SK-N-SH (cell line): ENCODE measurements around the gene MRC1. TPM values are rescaled to one million over a fixed set of nuclear protein-coding genes. Genes with fewer than 3 reads are reported as not detected.

Experiments
- CTCF ChIA-PET: fragments of 300-600, 350-600 bp; formaldehyde crosslinking; extraction: SDS; loops from one replicate; lab custom pipeline; 2021; lab: Yijun Ruan, JAX
- POLR2A ChIA-PET: fragments of 350-600 bp; sonication (Branson Sonifier 250); formaldehyde crosslinking; extraction: SDS; loops from one replicate; lab custom pipeline; 2020; ENCODE audit warnings: antibody characterized with exemption, inconsistent platforms; lab: Yijun Ruan, JAX
- DNase-seq: peaks from one replicate; pipeline ENCODE4 v3.0.0; 2012
- H2AFZ ChIP-seq: fragments of 200-600 bp; sonication (generic); 2 replicates; pipeline ENCODE4 v1.8.1; 2016; ENCODE audit warnings: antibody characterized with exemption, mild to moderate bottlenecking, low read depth
- H3F3A ChIP-seq: fragments of 200-600 bp; sonication (generic); replicated peaks from 2 replicates; pipeline ENCODE3; 2016; ENCODE audit warnings: antibody characterized with exemption, mild to moderate bottlenecking; ENCODE audit not compliant: insufficient read depth
- H3K27ac ChIP-seq, 2 experiments: fragments of 200-500 bp in 1 of 2; fragments of 200-600 bp in 1 of 2; sonication (Bioruptor generic) in 1 of 2; sonication (generic), shearing (Covaris generic) in 1 of 2; 2 replicates each; pipeline versions ENCODE4 v1.5.1 to v1.6.1; 2014 to 2016; ENCODE audit warnings: low read depth in 2 of 2, inconsistent platforms in 1 of 2, low read length in 1 of 2, mild to moderate bottlenecking in 1 of 2, mixed read lengths in 1 of 2
- H3K27me3 ChIP-seq: fragments of 200-600 bp; sonication (generic), shearing (Covaris generic); 2 replicates; pipeline ENCODE4 v1.6.1; 2016; ENCODE audit warnings: mixed run types; ENCODE audit not compliant: insufficient read depth
- H3K36me3 ChIP-seq, 2 experiments: fragments of 200-500 bp in 1 of 2; fragments of 200-600 bp in 1 of 2; sonication (Bioruptor generic) in 1 of 2; sonication (generic) in 1 of 2; replicated peaks in 1 of 2; 2 replicates each; pipeline versions ENCODE3 to v1.5.1; 2014 to 2016; ENCODE audit warnings: low read length in 1 of 2, mild to moderate bottlenecking in 1 of 2; ENCODE audit not compliant: insufficient read depth in 2 of 2, control insufficient read depth in 1 of 2
- H3K4me1 ChIP-seq, 2 experiments: fragments of 200-500 bp in 1 of 2; fragments of 200-600 bp in 1 of 2; sonication (Bioruptor generic) in 1 of 2; sonication (generic), shearing (Covaris generic) in 1 of 2; 2 replicates each; pipeline versions ENCODE4 v1.5.1 to v1.6.1; 2014 to 2016; ENCODE audit warnings: low read depth in 1 of 2, low read length in 1 of 2, mixed run types in 1 of 2; ENCODE audit not compliant: insufficient read depth in 2 of 2, control insufficient read depth in 1 of 2
- H3K4me2 ChIP-seq: fragments of 200-600 bp; sonication (generic), shearing (Covaris generic); 2 replicates; pipeline ENCODE4 v1.6.1; 2017; ENCODE audit warnings: mixed run types
- H3K4me3 ChIP-seq, 2 experiments: fragments of 200-500 bp in 1 of 2; fragments of 200-600 bp in 1 of 2; sonication (Bioruptor generic) in 1 of 2; sonication (generic), shearing (Covaris generic) in 1 of 2; 2 replicates each; pipeline versions ENCODE4 v1.5.1 to v1.8.1; 2014 to 2016; ENCODE audit warnings: low read depth in 2 of 2, inconsistent platforms in 1 of 2, low read length in 1 of 2, mild to moderate bottlenecking in 1 of 2, mixed read lengths in 1 of 2, moderate library complexity in 1 of 2
- H3K79me2 ChIP-seq: fragments of 200-600 bp; sonication (generic); 2 replicates; pipeline ENCODE4 v1.8.1; 2017; ENCODE audit warnings: mild to moderate bottlenecking; ENCODE audit not compliant: insufficient read depth
- H3K9ac ChIP-seq: fragments of 200-600 bp; sonication (generic); 2 replicates; pipeline ENCODE4 v1.6.1; 2017; ENCODE audit warnings: mixed run types
- H3K9me2 ChIP-seq: fragments of 200-600 bp; sonication (generic); 2 replicates; pipeline ENCODE4 v1.6.1; 2017; ENCODE audit warnings: mixed run types
- H3K9me3 ChIP-seq: fragments of 200-600 bp; sonication (generic); 2 replicates; pipeline ENCODE4 v1.6.1; 2017; ENCODE audit warnings: mixed run types, mild to moderate bottlenecking, moderate library complexity
- H4K20me1 ChIP-seq: fragments of 200-600 bp; sonication (generic); 2 replicates; pipeline ENCODE4 v1.6.1; 2017; ENCODE audit warnings: mild to moderate bottlenecking, mixed run types; ENCODE audit not compliant: insufficient read depth
- CTCF ChIP-seq: fragments of 200-600 bp; sonication (generic); IDR thresholded peaks from 2 replicates; pipeline ENCODE4 v1.6.1; 2017; ENCODE audit warnings: antibody characterized with exemption, mild to moderate bottlenecking, moderate library complexity
- ELF1 ChIP-seq: IDR thresholded peaks from 2 replicates; pipeline ENCODE4 v1.4.0; 2012
- FOSL2 ChIP-seq: IDR thresholded peaks from 2 replicates; pipeline ENCODE4 v1.4.0; 2012; ENCODE audit warnings: low read depth, mild to moderate bottlenecking, moderate library complexity, borderline replicate concordance
- FOXJ3 ChIP-seq: sonication (generic); formaldehyde crosslinking; IDR thresholded peaks from 2 replicates; pipeline ENCODE4 v1.5.1; 2020; ENCODE audit warnings: mild to moderate bottlenecking, missing genetic modification reagents
- GABPA ChIP-seq: IDR thresholded peaks from 2 replicates; pipeline ENCODE4 v1.4.0; 2012; ENCODE audit warnings: low read depth, mild to moderate bottlenecking
- NFIC ChIP-seq: IDR thresholded peaks from 2 replicates; pipeline ENCODE4 v1.4.0; 2012; ENCODE audit warnings: borderline replicate concordance
- NRF1 ChIP-seq: IDR thresholded peaks from 2 replicates; pipeline ENCODE4 v1.6.1; 2012; ENCODE audit warnings: low read depth, mild to moderate bottlenecking, low read length
- PBX3 ChIP-seq: IDR thresholded peaks from 2 replicates; pipeline ENCODE4; 2012
- REST ChIP-seq: IDR thresholded peaks from 2 replicates; pipeline ENCODE4 v1.6.1; 2012; ENCODE audit warnings: mild to moderate bottlenecking, low read depth, low read length, moderate library complexity
- USF1 ChIP-seq: IDR thresholded peaks from 2 replicates; pipeline ENCODE4 v1.4.0; 2012; ENCODE audit warnings: low read depth, borderline replicate concordance
- WGBS: methylation state at CpG from one replicate; pipeline ENCODE4 v1.1.6; 2017; ENCODE audit warnings: low lambda C conversion rate; 5-methylcytosine and 5-hydroxymethylcytosine counted together
- polyA plus RNA-seq, 3 experiments: library from polyadenylated mRNA; depleted of rRNA; stranded (reverse); fragments of >200 nt; gene quantifications; 2 replicates each; pipeline ENCODE4 v1.2.3, GENCODE V29; 2012

MRC1 gene
- polyA plus RNA-seq, 1 of the 3 experiments (the other 2 are of a cell fraction), result not detected

- Histone ChIP-seq H4K20me1 (no peaks in the 10 kb centered on the region), H3K79me2 (no peaks in the 10 kb centered on the region), H3F3A (peaks cover 27% of the 10 kb centered on the region), H3K27me3 (no peaks in the 10 kb centered on the region), H2AFZ (no peak overlapping the region), H3K9me3 (no peaks in the 10 kb centered on the region), H3K36me3 (no peaks in the 10 kb centered on the region), H3K9ac (no peak overlapping the region), H3K4me2 (no peak overlapping the region), H3K4me3 (no peak overlapping the region), H3K4me1 (peaks cover 16 to 30% of the 10 kb centered on the region in 2 experiments; a peak in 3 of 4 replicates), H3K27ac (no peak overlapping the region), H3K9me2 (no peaks in the 10 kb centered on the region)
- ChIA-PET POLR2A (no interaction called here), CTCF (interaction anchor here (1.6 kb wide), 1 partner anchor 40 kb away, joined by 6 read pairs; no protein-coding TSS in a partner anchor)
- TF ChIP-seq REST, result no peak
- TF ChIP-seq ELF1, result no peak
- TF ChIP-seq NRF1, result no peak
- TF ChIP-seq FOSL2, result no peak
- no peak for TF ChIP-seq GABPA
- no peak for TF ChIP-seq CTCF
- no peak for TF ChIP-seq FOXJ3 (CRISPR knock-in tag)
- TF ChIP-seq NFIC, result no peak
- no peak for TF ChIP-seq PBX3
- no peak for TF ChIP-seq USF1
- 94% methylated on average over 2 of the region's 2 CpGs for WGBS
- no peak for DNase-seq
These were observed 27.3 kb upstream of the MRC1 start for GRCh38 chr10:17781856-17782255.
